ENCODE results near the gene FRMPD1. TPM values are rescaled to one million over a fixed set of nuclear protein-coding genes. Genes with fewer than 3 reads are reported as not detected.

Gene FRMPD1
- total RNA-seq, 4 donors from 2014 or later: 0.21 TPM; not detected in 3

GRCh38 chr9:37626708-37627292, 24.0 kb upstream of the FRMPD1 start:
- intact Hi-C loops (cut with DNase I; ENCODE audit: low total_unique reads): no loop called here
- no peaks in the 10 kb centered on the region for H3K4me1 ChIP-seq
- TF ChIP-seq CTCF (IDR thresholded peaks at IDR 0.05): no peak
- TF ChIP-seq POLR2A (IDR thresholded peaks at IDR 0.05): no peak
- H3K36me3 ChIP-seq: no peaks in the 10 kb centered on the region
- no peaks in the 10 kb centered on the region for H3K27me3 ChIP-seq
- H3K9me3 ChIP-seq: no peaks in the 10 kb centered on the region
- no peak overlapping the region for H3K4me3 ChIP-seq
- no peak overlapping the region for H3K27ac ChIP-seq
- DNase-seq: no peak

- Histone ChIP-seq H3K9me3 (no peaks in the 10 kb centered on the region), H3K4me3 (no peak overlapping the region), H3K27me3 (no peaks in the 10 kb centered on the region), H3K4me1 (no peaks in the 10 kb centered on the region), H3K27ac (no peak overlapping the region), H3K36me3 (no peaks in the 10 kb centered on the region)
- intact Hi-C loops (cut with DNase I; ENCODE audit: low total_unique reads): no loop called here
- TF ChIP-seq POLR2A (IDR thresholded peaks at IDR 0.05): no peak
- no peak for TF ChIP-seq CTCF (IDR thresholded peaks at IDR 0.05)
- DNase-seq: no peak
Measured at GRCh38 chr9:37632479-37632878, 18.3 kb upstream of the FRMPD1 start.

GRCh38 chr9:37635808-37636207, 14.9 kb upstream of the FRMPD1 start:
- Histone ChIP-seq H3K36me3 (no peaks in the 10 kb centered on the region), H3K9me3 (no peaks in the 10 kb centered on the region), H3K4me3 (no peak overlapping the region), H3K4me1 (no peaks in the 10 kb centered on the region), H3K27me3 (no peaks in the 10 kb centered on the region), H3K27ac (no peak overlapping the region)
- TF ChIP-seq POLR2A (IDR thresholded peaks at IDR 0.05) (no peak), CTCF (IDR thresholded peaks at IDR 0.05) (no peak)
- intact Hi-C loops (cut with DNase I; ENCODE audit: low total_unique reads): no loop called here
- DNase-seq: no peak

GRCh38 chr9:37636511-37637448, 14.0 kb upstream of the FRMPD1 start:
- Histone ChIP-seq H3K9me3 (no peaks in the 10 kb centered on the region), H3K27ac (no peak overlapping the region), H3K36me3 (no peaks in the 10 kb centered on the region), H3K4me3 (no peak overlapping the region), H3K27me3 (no peaks in the 10 kb centered on the region), H3K4me1 (no peaks in the 10 kb centered on the region)
- intact Hi-C loops (cut with DNase I; ENCODE audit: low total_unique reads): no loop called here
- TF ChIP-seq POLR2A (IDR thresholded peaks at IDR 0.05): no peak
- no peak for TF ChIP-seq CTCF (IDR thresholded peaks at IDR 0.05)
- DNase-seq: no peak

GRCh38 chr9:37639109-37639762, 11.5 kb upstream of the FRMPD1 start:
- no peak for DNase-seq
- Histone ChIP-seq H3K9me3 (no peaks in the 10 kb centered on the region), H3K4me1 (no peaks in the 10 kb centered on the region), H3K27me3 (no peaks in the 10 kb centered on the region), H3K27ac (no peak overlapping the region), H3K4me3 (no peak overlapping the region), H3K36me3 (no peaks in the 10 kb centered on the region)
- intact Hi-C loops (cut with DNase I; ENCODE audit: low total_unique reads): no loop called here
- TF ChIP-seq POLR2A (IDR thresholded peaks at IDR 0.05) (no peak), CTCF (IDR thresholded peaks at IDR 0.05) (no peak)
